ENCODE data around the gene SLC25A13. TPM values are rescaled to one million over a fixed set of nuclear protein-coding genes. Genes with fewer than 3 reads are reported as not detected.

SLC25A13 gene
- total RNA-seq, 1 experiment from 2014 or later = 102 TPM

DNA sequence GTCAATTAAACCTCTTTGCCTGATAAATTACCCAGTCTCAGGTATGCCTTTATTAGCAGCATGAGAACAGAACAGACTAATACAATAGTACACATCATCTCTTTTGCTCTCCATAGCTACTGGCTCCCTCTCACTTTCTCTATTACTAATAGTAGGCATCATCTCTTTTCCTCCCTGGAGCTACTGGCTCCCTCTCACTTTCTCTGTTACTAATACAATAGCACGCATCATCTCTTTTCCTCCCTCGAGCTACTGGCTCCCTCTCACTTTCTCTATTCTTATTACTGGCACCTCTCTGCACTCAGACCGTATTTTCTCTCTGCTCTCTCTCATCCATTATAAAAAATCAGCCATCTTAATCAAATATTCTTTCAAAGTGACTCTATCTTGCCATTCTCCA lies 37.1 kb downstream of the SLC25A13 start:
- H3K4me3 ChIP-seq (ENCODE audit: low read depth, low read length) = no peak overlapping the region
- Mint-ChIP-seq H3K27ac (ENCODE audit: unreplicated experiment) (no peak overlapping the region), H3K27me3 (ENCODE audit: insufficient read depth, unreplicated experiment) (no peaks in the 10 kb centered on the region), H3K4me3 (ENCODE audit: unreplicated experiment) (no peak overlapping the region), H3K4me1 (ENCODE audit: low read depth, unreplicated experiment) (peaks cover 9% of the 10 kb centered on the region), H3K36me3 (ENCODE audit: insufficient read depth, unreplicated experiment) (peaks cover 9% of the 10 kb centered on the region), H3K9me3 (ENCODE audit: unreplicated experiment) (no peaks in the 10 kb centered on the region)
- ChIA-PET POLR2A (no interaction called here), CTCF (no interaction called here)
- no peaks in the 10 kb centered on the region for H3K4me1 ChIP-seq
- no peak for DNase-seq
- TF ChIP-seq, protein P1, sequence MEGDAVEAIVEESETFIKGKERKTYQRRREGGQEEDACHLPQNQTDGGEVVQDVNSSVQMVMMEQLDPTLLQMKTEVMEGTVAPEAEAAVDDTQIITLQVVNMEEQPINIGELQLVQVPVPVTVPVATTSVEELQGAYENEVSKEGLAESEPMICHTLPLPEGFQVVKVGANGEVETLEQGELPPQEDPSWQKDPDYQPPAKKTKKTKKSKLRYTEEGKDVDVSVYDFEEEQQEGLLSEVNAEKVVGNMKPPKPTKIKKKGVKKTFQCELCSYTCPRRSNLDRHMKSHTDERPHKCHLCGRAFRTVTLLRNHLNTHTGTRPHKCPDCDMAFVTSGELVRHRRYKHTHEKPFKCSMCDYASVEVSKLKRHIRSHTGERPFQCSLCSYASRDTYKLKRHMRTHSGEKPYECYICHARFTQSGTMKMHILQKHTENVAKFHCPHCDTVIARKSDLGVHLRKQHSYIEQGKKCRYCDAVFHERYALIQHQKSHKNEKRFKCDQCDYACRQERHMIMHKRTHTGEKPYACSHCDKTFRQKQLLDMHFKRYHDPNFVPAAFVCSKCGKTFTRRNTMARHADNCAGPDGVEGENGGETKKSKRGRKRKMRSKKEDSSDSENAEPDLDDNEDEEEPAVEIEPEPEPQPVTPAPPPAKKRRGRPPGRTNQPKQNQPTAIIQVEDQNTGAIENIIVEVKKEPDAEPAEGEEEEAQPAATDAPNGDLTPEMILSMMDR (IDR thresholded peaks at IDR 0.05; ENCODE audit: insufficient read depth in 1 of 2, low read depth in 1 of 2, low read length in 1 of 2, severe bottlenecking in 1 of 2, unreplicated experiment in 1 of 2) = no peak
- no peaks in the 10 kb centered on the region for H3K36me3 ChIP-seq (ENCODE audit: control insufficient read depth, insufficient read depth, low read length)
- peaks cover 3% of the 10 kb centered on the region for H3K9me3 ChIP-seq
- BruUV-seq (replicated peaks) = no TSS peak
- no peaks in the 10 kb centered on the region for H3K27me3 ChIP-seq (replicated peaks; ENCODE audit: control insufficient read depth, insufficient read depth, low read length)
- intact Hi-C loops (cut with micrococcal nuclease; ENCODE audit: unreplicated experiment) = no loop called here

DNA sequence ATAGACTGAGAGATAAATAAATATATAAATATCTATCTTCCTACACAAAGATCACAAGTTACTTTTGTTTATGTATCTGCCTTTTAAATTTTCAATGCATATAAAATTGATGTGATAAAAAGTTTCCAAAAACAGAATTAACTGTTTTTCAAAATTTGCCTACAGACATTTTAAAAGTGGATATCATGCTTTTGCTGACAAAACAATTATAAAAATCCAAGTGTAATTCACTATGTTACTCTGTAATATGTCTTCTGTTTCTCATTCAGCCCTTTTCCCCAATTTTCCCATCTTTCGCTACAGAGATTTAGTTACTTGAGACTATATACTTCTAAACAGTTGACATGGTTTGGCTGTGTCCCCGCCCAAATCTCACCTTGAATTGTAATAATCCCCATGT lies 37.7 kb downstream of the SLC25A13 start:
- intact Hi-C loops (cut with micrococcal nuclease; ENCODE audit: unreplicated experiment) = no loop called here
- Mint-ChIP-seq H3K36me3 (ENCODE audit: insufficient read depth, unreplicated experiment) (peaks cover 11% of the 10 kb centered on the region), H3K27ac (ENCODE audit: unreplicated experiment) (no peak overlapping the region), H3K27me3 (ENCODE audit: insufficient read depth, unreplicated experiment) (no peaks in the 10 kb centered on the region), H3K9me3 (ENCODE audit: unreplicated experiment) (no peaks in the 10 kb centered on the region), H3K4me1 (ENCODE audit: low read depth, unreplicated experiment) (peaks cover 9% of the 10 kb centered on the region), H3K4me3 (ENCODE audit: unreplicated experiment) (no peak overlapping the region)
- no peak overlapping the region for H3K4me3 ChIP-seq (ENCODE audit: low read depth, low read length)
- no peak for DNase-seq
- no TSS peak for BruUV-seq (replicated peaks)
- no peaks in the 10 kb centered on the region for H3K4me1 ChIP-seq
- no peaks in the 10 kb centered on the region for H3K36me3 ChIP-seq (ENCODE audit: control insufficient read depth, insufficient read depth, low read length)
- TF ChIP-seq, protein P1 (IDR thresholded peaks at IDR 0.05; ENCODE audit: insufficient read depth in 1 of 2, low read depth in 1 of 2, low read length in 1 of 2, severe bottlenecking in 1 of 2, unreplicated experiment in 1 of 2) = no peak
- CTCF ChIA-PET = interaction anchor here (0.5 kb wide), 1 partner anchor 771 kb away, joined by 3 read pairs; no protein-coding TSS in a partner anchor
- H3K9me3 ChIP-seq = peaks cover 3% of the 10 kb centered on the region; the same call in 1 of the 2 replicates
- POLR2A ChIA-PET = no interaction called here
- H3K27me3 ChIP-seq (replicated peaks; ENCODE audit: control insufficient read depth, insufficient read depth, low read length) = no peaks in the 10 kb centered on the region

DNA sequence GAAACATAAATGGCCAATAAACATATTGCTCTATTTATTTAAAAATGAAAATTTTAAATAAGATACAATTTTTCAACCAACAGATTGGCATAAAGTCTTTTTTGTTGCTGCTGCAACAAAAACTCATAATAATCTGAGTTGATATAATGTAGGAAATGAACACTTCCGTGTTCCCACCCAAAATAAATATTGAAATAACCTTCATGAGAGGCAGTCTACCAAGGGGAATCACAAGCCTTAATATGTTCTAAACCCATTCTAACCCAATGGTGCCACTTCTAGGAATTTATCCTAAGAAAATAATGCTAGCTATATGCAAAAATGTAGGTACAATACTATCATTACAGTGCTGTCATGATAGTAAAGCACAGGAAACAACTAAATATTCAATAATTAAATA lies 39.1 kb downstream of the SLC25A13 start:
- Histone ChIP-seq H3K4me1 (no peaks in the 10 kb centered on the region), H3K4me3 (ENCODE audit: low read depth, low read length) (no peak overlapping the region), H3K9me3 (no peaks in the 10 kb centered on the region), H3K36me3 (ENCODE audit: control insufficient read depth, insufficient read depth, low read length) (no peaks in the 10 kb centered on the region), H3K27me3 (replicated peaks; ENCODE audit: control insufficient read depth, insufficient read depth, low read length) (no peaks in the 10 kb centered on the region)
- ChIA-PET CTCF (no interaction called here), POLR2A (no interaction called here)
- Mint-ChIP-seq H3K4me3 (ENCODE audit: unreplicated experiment) (no peak overlapping the region), H3K9me3 (ENCODE audit: unreplicated experiment) (no peaks in the 10 kb centered on the region), H3K27me3 (ENCODE audit: insufficient read depth, unreplicated experiment) (no peaks in the 10 kb centered on the region), H3K4me1 (ENCODE audit: low read depth, unreplicated experiment) (peaks cover 9% of the 10 kb centered on the region), H3K27ac (ENCODE audit: unreplicated experiment) (no peak overlapping the region), H3K36me3 (ENCODE audit: insufficient read depth, unreplicated experiment) (peaks cover 11% of the 10 kb centered on the region)
- no TSS peak for BruUV-seq (replicated peaks)
- DNase-seq = no peak
- TF ChIP-seq, protein P1 (IDR thresholded peaks at IDR 0.05; ENCODE audit: insufficient read depth in 1 of 2, low read depth in 1 of 2, low read length in 1 of 2, severe bottlenecking in 1 of 2, unreplicated experiment in 1 of 2) = no peak
- intact Hi-C loops (cut with micrococcal nuclease; ENCODE audit: unreplicated experiment) = no loop called here

Data from Caco-2 (cell line).